GM18499 (cell line): ENCODE results near the gene WDR31.
"Not testable (repeated sequence)": the region's sequence is repeated elsewhere in the genome, so short reads cannot be mapped to it uniquely, and the experiment has no call there.

Experiments used
- ATAC-seq: cut with Tn5 transposase; IDR thresholded peaks from one replicate; pipeline ENCODE4 v1.9.1; 2021; ENCODE audit warnings: moderate number of reproducible peaks; ENCODE audit not compliant: insufficient read depth, unreplicated experiment

The WDR31 gene

GRCh38 chr9:113368982-113369854, 29.1 kb upstream of the WDR31 start:
- no peak for ATAC-seq

- ATAC-seq = no peak
Observed at GRCh38 chr9:113368348-113368981, 28.4 kb upstream of the WDR31 start.

GRCh38 chr9:113365652-113366051, 25.6 kb upstream of the WDR31 start:
- not testable (repeated sequence) for ATAC-seq

GRCh38 chr9:113364951-113365350, 24.9 kb upstream of the WDR31 start:
- ATAC-seq = no peak

GRCh38 chr9:113363336-113363735, 23.3 kb upstream of the WDR31 start:
- ATAC-seq = no peak

GRCh38 chr9:113361304-113362018, 21.4 kb upstream of the WDR31 start:
- ATAC-seq = no peak

GRCh38 chr9:113360242-113360842, 20.3 kb upstream of the WDR31 start:
- no peak for ATAC-seq

- no peak for ATAC-seq
Observed at GRCh38 chr9:113359385-113359784, 19.3 kb upstream of the WDR31 start.

GRCh38 chr9:113356686-113357292, 16.7 kb upstream of the WDR31 start:
- no peak for ATAC-seq

GRCh38 chr9:113355040-113355596, 15.0 kb upstream of the WDR31 start:
- ATAC-seq = no peak

- ATAC-seq = no peak
Observed at GRCh38 chr9:113352411-113352810, 12.3 kb upstream of the WDR31 start.

- no peak for ATAC-seq
Observed at GRCh38 chr9:113352006-113352405, 11.9 kb upstream of the WDR31 start.

GRCh38 chr9:113350937-113351336, 10.9 kb upstream of the WDR31 start:
- no peak for ATAC-seq

- no peak for ATAC-seq
Observed at GRCh38 chr9:113350107-113350661, 10.1 kb upstream of the WDR31 start.

- ATAC-seq = no peak
Observed at GRCh38 chr9:113349445-113350094, 9.5 kb upstream of the WDR31 start, which contains the start of gene BSPRY. Gene BSPRY (plus strand): TSS chr9:113349541. CDS start chr9:113349580, 39 bp downstream.

GRCh38 chr9:113349066-113349444, 9.0 kb upstream of the WDR31 start:
- no peak for ATAC-seq

GRCh38 chr9:113348437-113348836, 8.4 kb upstream of the WDR31 start:
- no peak for ATAC-seq

GRCh38 chr9:113345671-113346070, 5.6 kb upstream of the WDR31 start:
- ATAC-seq = no peak

GRCh38 chr9:113345190-113345589, 5.1 kb upstream of the WDR31 start:
- no peak for ATAC-seq
